ENCODE measurements around the gene NAAA.
A peak's percentile ranks its signal among the peaks of the same experiment; 100 is the strongest.

The NAAA gene

GRCh38 chr4:75940692-75941253 is at the start of gene NAAA:
Gene NAAA, minus strand, starts transcription at chr4:75941013. Its CDS starts 64 bp downstream, at chr4:75940949.
- peak; percentile 25; the same call in 1 of the 2 replicates for TF ChIP-seq CTCF (IDR thresholded peaks at IDR 0.05)

DNA sequence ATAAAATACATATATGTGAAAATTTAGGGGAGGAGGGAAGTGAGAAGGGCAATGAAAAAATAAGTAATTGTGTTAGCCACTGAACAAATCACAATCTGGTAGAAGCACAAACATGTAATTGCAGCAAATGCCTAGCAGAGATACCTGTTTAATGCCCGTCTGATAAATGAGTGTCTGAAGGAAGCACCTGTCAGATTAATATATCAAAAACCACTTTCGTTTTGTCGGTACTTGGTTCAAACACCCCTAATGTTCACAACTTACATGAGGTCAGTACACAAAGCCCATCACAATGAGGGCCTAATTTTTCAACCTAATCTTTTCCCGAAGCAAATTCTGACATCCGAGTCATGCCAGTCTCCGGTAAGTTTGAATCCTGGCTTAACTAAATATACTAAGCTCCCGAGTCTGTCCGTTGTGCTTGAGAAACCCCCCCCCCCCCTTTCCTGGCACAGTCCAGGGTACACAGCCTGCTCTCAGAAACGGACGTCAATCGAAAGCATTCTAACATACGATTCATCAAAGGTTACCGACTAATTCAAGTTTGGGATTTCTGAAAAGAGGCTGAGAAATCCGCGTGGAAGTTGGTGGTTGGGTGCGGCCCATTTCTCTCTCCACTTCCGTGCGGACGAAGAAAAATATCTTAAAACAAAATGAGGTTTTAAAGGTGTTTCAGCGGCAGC is 49.2 kb upstream of the NAAA start:
- TF ChIP-seq CTCF (IDR thresholded peaks at IDR 0.05), result no peak

DNA sequence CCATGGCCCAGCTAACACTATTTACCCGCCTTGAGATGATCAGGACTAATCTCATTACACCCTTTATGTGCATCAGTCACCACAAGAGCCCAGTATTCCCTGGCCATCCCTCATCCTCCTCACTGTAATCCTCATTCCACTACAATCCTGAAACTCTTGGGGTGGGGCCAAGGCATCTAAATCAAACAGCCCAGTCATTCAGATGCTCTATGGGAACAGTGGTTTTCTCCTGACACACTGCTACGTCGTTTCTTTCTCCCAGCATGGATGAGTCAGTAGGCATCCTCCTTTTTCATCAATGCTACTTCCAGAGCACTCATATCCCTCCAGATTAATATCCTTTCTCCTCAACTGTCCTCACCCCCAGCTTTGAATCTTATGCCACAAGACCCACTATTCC is 44.3 kb upstream of the NAAA start:
- TF ChIP-seq CTCF (IDR thresholded peaks at IDR 0.05), result no peak

GRCh38 chr4:75980576-75980975 is 39.8 kb upstream of the NAAA start:
- TF ChIP-seq CTCF (IDR thresholded peaks at IDR 0.05), result no peak

DNA sequence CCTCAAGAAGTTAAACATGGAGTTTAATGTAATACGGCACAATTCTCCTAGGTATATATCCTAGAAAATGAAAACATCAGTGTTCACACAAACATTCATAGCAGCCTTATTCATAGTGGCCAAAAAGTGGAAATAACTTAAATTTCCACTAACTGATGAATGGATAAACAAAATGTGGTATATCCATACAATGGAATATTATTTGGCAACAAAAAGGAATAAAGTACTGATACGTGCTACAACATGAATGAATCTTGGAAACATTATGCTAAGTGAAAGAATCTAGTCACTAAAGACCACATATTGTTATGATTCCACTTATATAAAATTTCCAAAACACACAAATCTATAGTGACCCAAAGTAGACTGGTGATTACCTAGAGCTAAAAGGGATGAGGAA is 35.4 kb upstream of the NAAA start:
- TF ChIP-seq CTCF (IDR thresholded peaks at IDR 0.05), result no peak

GRCh38 chr4:75973766-75974165 is 33.0 kb upstream of the NAAA start:
- TF ChIP-seq CTCF (IDR thresholded peaks at IDR 0.05), result no peak

DNA sequence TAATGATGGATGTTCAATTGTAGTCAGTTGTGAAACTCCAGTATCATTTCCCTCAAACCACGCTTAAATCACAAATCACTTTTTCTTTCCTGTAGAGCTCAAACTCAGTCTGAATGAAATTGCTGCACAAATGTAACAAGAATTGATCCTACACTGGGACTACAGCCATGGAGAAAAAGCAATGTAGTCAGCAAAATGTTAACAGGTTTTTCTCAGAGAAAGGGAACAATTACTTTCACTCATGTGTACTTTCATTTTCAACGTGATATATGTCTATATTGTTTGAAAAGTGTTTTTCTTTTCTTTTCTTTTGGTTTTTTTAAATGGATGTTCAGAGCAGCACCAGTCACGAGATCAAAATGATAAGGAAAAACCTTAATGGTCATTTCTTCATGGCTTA is 27.3 kb upstream of the NAAA start:
- no peak for TF ChIP-seq CTCF (IDR thresholded peaks at IDR 0.05)
